Activated naive CD8-positive, alpha-beta T cell treated with anti-CD3 and anti-CD28 coated beads for 36 hours (primary cell): ENCODE data around the gene FAF1. TPM values are rescaled to one million over a fixed set of nuclear protein-coding genes. Genes with fewer than 3 reads are reported as not detected.
"Not testable (repeated sequence)": the region's sequence is repeated elsewhere in the genome, so short reads cannot be mapped to it uniquely, and the experiment has no call there.

Experiments used
- DNase-seq: peaks from one replicate; pipeline ENCODE4 v3.0.0; 2021
- H3K27ac Mint-ChIP-seq: one replicate; pipeline ENCODE4 v1.8.0; 2022; ENCODE audit warnings: mild to moderate bottlenecking, moderate library complexity, mixed read lengths
- H3K27me3 Mint-ChIP-seq: one replicate; pipeline ENCODE4 v1.8.0; 2022; ENCODE audit warnings: mild to moderate bottlenecking, mixed read lengths
- H3K36me3 Mint-ChIP-seq: one replicate; pipeline ENCODE4 v1.8.0; 2021; ENCODE audit warnings: mild to moderate bottlenecking, mixed read lengths
- H3K4me1 Mint-ChIP-seq: one replicate; pipeline ENCODE4 v1.8.0; 2021; ENCODE audit warnings: mixed read lengths
- H3K4me3 Mint-ChIP-seq: one replicate; pipeline ENCODE4 v1.8.0; 2022; ENCODE audit warnings: mild to moderate bottlenecking, moderate library complexity, mixed read lengths
- H3K9me3 Mint-ChIP-seq: one replicate; pipeline ENCODE4 v1.8.0; 2022; ENCODE audit warnings: mixed read lengths
- total RNA-seq, 2 experiments: library from RNA; stranded (reverse); gene quantifications; one replicate each; pipeline ENCODE4 v1.2.3, GENCODE V29; 2021

Gene FAF1
- total RNA-seq, 2 experiments from 2014 or later, result 83.7 to 88.5 TPM

- Mint-ChIP-seq H3K27me3 (no peaks in the 10 kb centered on the region), H3K36me3 (peaks cover 23% of the 10 kb centered on the region), H3K27ac (no peak overlapping the region), H3K9me3 (peaks cover 1% of the 10 kb centered on the region), H3K4me3 (no peak overlapping the region), H3K4me1 (peaks cover 18% of the 10 kb centered on the region)
- no peak for DNase-seq
These were observed 118.2 kb downstream of the FAF1 start for GRCh38 chr1:50841791-50842387.

- DNase-seq, result no peak
- Mint-ChIP-seq H3K27ac (no peak overlapping the region), H3K4me1 (peaks cover 3% of the 10 kb centered on the region), H3K9me3 (peaks cover 11% of the 10 kb centered on the region), H3K4me3 (no peak overlapping the region), H3K36me3 (peaks cover 45% of the 10 kb centered on the region), H3K27me3 (no peaks in the 10 kb centered on the region)
These were observed 124.0 kb downstream of the FAF1 start for GRCh38 chr1:50836117-50836516.

GRCh38 chr1:50833216-50833615 lies 126.9 kb downstream of the FAF1 start:
- H3K9me3 Mint-ChIP-seq, result peaks cover 16% of the 10 kb centered on the region
- no peak overlapping the region for H3K27ac Mint-ChIP-seq
- peaks cover 54% of the 10 kb centered on the region for H3K36me3 Mint-ChIP-seq
- H3K4me1 Mint-ChIP-seq, result peaks cover 3% of the 10 kb centered on the region
- no peak for DNase-seq
- H3K27me3 Mint-ChIP-seq, result no peaks in the 10 kb centered on the region
- H3K4me3 Mint-ChIP-seq, result no peak overlapping the region

GRCh38 chr1:50832167-50832566 lies 127.9 kb downstream of the FAF1 start:
- H3K36me3 Mint-ChIP-seq, result peaks cover 55% of the 10 kb centered on the region
- no peak overlapping the region for H3K4me3 Mint-ChIP-seq
- H3K27me3 Mint-ChIP-seq, result no peaks in the 10 kb centered on the region
- H3K9me3 Mint-ChIP-seq, result peaks cover 19% of the 10 kb centered on the region
- H3K4me1 Mint-ChIP-seq, result peaks cover 3% of the 10 kb centered on the region
- no peak overlapping the region for H3K27ac Mint-ChIP-seq
- DNase-seq, result no peak

- H3K36me3 Mint-ChIP-seq, result peaks cover 53% of the 10 kb centered on the region
- H3K4me3 Mint-ChIP-seq, result no peak overlapping the region
- no peaks in the 10 kb centered on the region for H3K27me3 Mint-ChIP-seq
- H3K9me3 Mint-ChIP-seq, result peaks cover 19% of the 10 kb centered on the region
- no peak for DNase-seq
- peaks cover 3% of the 10 kb centered on the region for H3K4me1 Mint-ChIP-seq
- H3K27ac Mint-ChIP-seq, result no peak overlapping the region
These were observed 128.6 kb downstream of the FAF1 start for GRCh38 chr1:50831300-50832061.

GRCh38 chr1:50830621-50831020 lies 129.4 kb downstream of the FAF1 start:
- peaks cover 48% of the 10 kb centered on the region for H3K36me3 Mint-ChIP-seq
- H3K27me3 Mint-ChIP-seq, result no peaks in the 10 kb centered on the region
- no peak overlapping the region for H3K4me3 Mint-ChIP-seq
- peaks cover 14% of the 10 kb centered on the region for H3K9me3 Mint-ChIP-seq
- DNase-seq, result no peak
- H3K27ac Mint-ChIP-seq, result no peak overlapping the region
- peaks cover 3% of the 10 kb centered on the region for H3K4me1 Mint-ChIP-seq

GRCh38 chr1:50829014-50829958 lies 130.8 kb downstream of the FAF1 start:
- no peak for DNase-seq
- H3K27me3 Mint-ChIP-seq, result no peaks in the 10 kb centered on the region
- H3K9me3 Mint-ChIP-seq, result peaks cover 11% of the 10 kb centered on the region
- peaks cover 41% of the 10 kb centered on the region for H3K36me3 Mint-ChIP-seq
- H3K4me3 Mint-ChIP-seq, result no peak overlapping the region
- H3K4me1 Mint-ChIP-seq, result peaks cover 4% of the 10 kb centered on the region
- no peak overlapping the region for H3K27ac Mint-ChIP-seq

- H3K9me3 Mint-ChIP-seq, result peaks cover 10% of the 10 kb centered on the region
- peaks cover 2% of the 10 kb centered on the region for H3K4me1 Mint-ChIP-seq
- peaks cover 30% of the 10 kb centered on the region for H3K36me3 Mint-ChIP-seq
- no peak overlapping the region for H3K27ac Mint-ChIP-seq
- H3K27me3 Mint-ChIP-seq, result no peaks in the 10 kb centered on the region
- H3K4me3 Mint-ChIP-seq, result no peak overlapping the region
- no peak for DNase-seq
These were observed 132.5 kb downstream of the FAF1 start for GRCh38 chr1:50827546-50827945.

GRCh38 chr1:50826792-50827191 lies 133.3 kb downstream of the FAF1 start:
- Mint-ChIP-seq H3K36me3 (peaks cover 24% of the 10 kb centered on the region), H3K9me3 (peaks cover 10% of the 10 kb centered on the region)
- H3K4me1 Mint-ChIP-seq, H3K4me3 Mint-ChIP-seq, H3K27me3 Mint-ChIP-seq, H3K27ac Mint-ChIP-seq, DNase-seq: not testable (repeated sequence)

- no peak overlapping the region for H3K4me3 Mint-ChIP-seq
- no peak for DNase-seq
- H3K27me3 Mint-ChIP-seq, result no peaks in the 10 kb centered on the region
These were observed 137.9 kb downstream of the FAF1 start for GRCh38 chr1:50822035-50822776.

GRCh38 chr1:50820545-50820944 lies 139.5 kb downstream of the FAF1 start:
- Mint-ChIP-seq H3K9me3 (peaks cover 12% of the 10 kb centered on the region), H3K27me3 (no peaks in the 10 kb centered on the region), H3K27ac (no peak overlapping the region), H3K4me1 (peaks cover 8% of the 10 kb centered on the region), H3K36me3 (peaks cover 30% of the 10 kb centered on the region), H3K4me3 (no peak overlapping the region)
- DNase-seq, result no peak

More at GRCh38 chr1:50822035-50822776, 137.9 kb downstream of the FAF1 start:
- Mint-ChIP-seq H3K27ac (no peak overlapping the region), H3K36me3 (peaks cover 22% of the 10 kb centered on the region), H3K4me1 (peaks cover 8% of the 10 kb centered on the region), H3K9me3 (peaks cover 1% of the 10 kb centered on the region)

GRCh38 chr1:50812346-50812745 lies 147.7 kb downstream of the FAF1 start:
- Mint-ChIP-seq H3K27me3 (no peaks in the 10 kb centered on the region), H3K36me3 (peaks cover 68% of the 10 kb centered on the region), H3K27ac (no peak overlapping the region), H3K4me1 (peaks cover 19% of the 10 kb centered on the region), H3K9me3 (peaks cover 49% of the 10 kb centered on the region), H3K4me3 (no peak overlapping the region)
- no peak for DNase-seq

- peaks cover 28% of the 10 kb centered on the region for H3K4me1 Mint-ChIP-seq
- H3K36me3 Mint-ChIP-seq, result peaks cover 61% of the 10 kb centered on the region
- H3K4me3 Mint-ChIP-seq, result no peak overlapping the region
- H3K27ac Mint-ChIP-seq, result no peak overlapping the region
- peaks cover 46% of the 10 kb centered on the region for H3K9me3 Mint-ChIP-seq
- DNase-seq, result no peak
- no peaks in the 10 kb centered on the region for H3K27me3 Mint-ChIP-seq
These were observed 151.8 kb downstream of the FAF1 start for GRCh38 chr1:50808296-50808695.

GRCh38 chr1:50796272-50796671 lies 163.8 kb downstream of the FAF1 start:
- DNase-seq, result no peak
- Mint-ChIP-seq H3K36me3 (peaks cover 13% of the 10 kb centered on the region), H3K27ac (no peak overlapping the region), H3K9me3 (no peaks in the 10 kb centered on the region), H3K4me1 (peaks cover 2% of the 10 kb centered on the region), H3K4me3 (no peak overlapping the region), H3K27me3 (no peaks in the 10 kb centered on the region)
